Jurkat, Clone E6-1 (cell line): ENCODE results near the gene ADH1C. TPM values are rescaled to one million over a fixed set of nuclear protein-coding genes. Genes with fewer than 3 reads are reported as not detected.
"Not testable (repeated sequence)": the region's sequence is repeated elsewhere in the genome, so short reads cannot be mapped to it uniquely, and the experiment has no call there.

Source experiments
- DNase-seq: peaks from one replicate; pipeline ENCODE4 v3.0.0-alpha.2; 2011; ENCODE audit warnings: low read depth, low spot score
- H3K4me3 ChIP-seq: 2 replicates; pipeline ENCODE4 v1.5.1; 2011; ENCODE audit warnings: mild to moderate bottlenecking, low read length, control low read depth, moderate library complexity
- polyA plus RNA-seq: library from polyadenylated mRNA; unstranded; fragments of >200 nt; gene quantifications from one replicate; pipeline ENCODE4 v1.2.1, GENCODE V29; 2012; ENCODE audit warnings: missing spikeins; ENCODE audit not compliant: insufficient read length, insufficient read depth

ADH1C gene
- not detected for polyA plus RNA-seq

- no peak for DNase-seq
- H3K4me3 ChIP-seq = no peak within 1 kb of the TSS
Observed at GRCh38 chr4:99352602-99353537, at the start of gene ADH1C. ADH1C (minus strand) TSS chr4:99352746; CDS start chr4:99352675, 71 bp downstream.

GRCh38 chr4:99400831-99401230 is 48.3 kb upstream of the ADH1C start:
- no peak overlapping the region for H3K4me3 ChIP-seq
- DNase-seq = no peak

- H3K4me3 ChIP-seq = no peak overlapping the region
- DNase-seq = no peak
Observed at GRCh38 chr4:99399017-99399416, 46.5 kb upstream of the ADH1C start.

- DNase-seq = no peak
- H3K4me3 ChIP-seq = no peak overlapping the region
Observed at GRCh38 chr4:99395595-99396364, 43.2 kb upstream of the ADH1C start.

- no peak for DNase-seq
- no peak overlapping the region for H3K4me3 ChIP-seq
Observed at GRCh38 chr4:99394896-99395295, 42.4 kb upstream of the ADH1C start.

GRCh38 chr4:99390055-99390454 is 37.5 kb upstream of the ADH1C start:
- no peak for DNase-seq
- no peak overlapping the region for H3K4me3 ChIP-seq

GRCh38 chr4:99389606-99390005 is 37.1 kb upstream of the ADH1C start:
- H3K4me3 ChIP-seq = no peak overlapping the region
- DNase-seq = no peak

- no peak overlapping the region for H3K4me3 ChIP-seq
- DNase-seq = no peak
Observed at GRCh38 chr4:99383833-99384392, 31.4 kb upstream of the ADH1C start.

- no peak for DNase-seq
- no peak overlapping the region for H3K4me3 ChIP-seq
Observed at GRCh38 chr4:99383399-99383798, 30.9 kb upstream of the ADH1C start.

GRCh38 chr4:99382745-99383360 is 30.3 kb upstream of the ADH1C start:
- no peak overlapping the region for H3K4me3 ChIP-seq
- no peak for DNase-seq

GRCh38 chr4:99381588-99382175 is 29.1 kb upstream of the ADH1C start:
- H3K4me3 ChIP-seq = no peak overlapping the region
- DNase-seq = no peak

GRCh38 chr4:99379571-99379970 is 27.0 kb upstream of the ADH1C start:
- H3K4me3 ChIP-seq = no peak overlapping the region
- no peak for DNase-seq

- H3K4me3 ChIP-seq = no peak overlapping the region
- no peak for DNase-seq
Observed at GRCh38 chr4:99378876-99379275, 26.3 kb upstream of the ADH1C start.

- not testable (repeated sequence) for H3K4me3 ChIP-seq
- peak; percentile 25 for DNase-seq
Observed at GRCh38 chr4:99377341-99377740, 24.8 kb upstream of the ADH1C start.

- DNase-seq, H3K4me3 ChIP-seq: not testable (repeated sequence)
Observed at GRCh38 chr4:99372464-99372863, 19.9 kb upstream of the ADH1C start.

- H3K4me3 ChIP-seq, DNase-seq: not testable (repeated sequence)
Observed at GRCh38 chr4:99367817-99368216, 15.3 kb upstream of the ADH1C start.

- no peak overlapping the region for H3K4me3 ChIP-seq
- no peak for DNase-seq
Observed at GRCh38 chr4:99366491-99366890, 13.9 kb upstream of the ADH1C start.

GRCh38 chr4:99362768-99363167 is 10.2 kb upstream of the ADH1C start:
- DNase-seq = no peak
- H3K4me3 ChIP-seq = no peak overlapping the region

GRCh38 chr4:99361899-99362275 is 9.3 kb upstream of the ADH1C start:
- DNase-seq = no peak
- H3K4me3 ChIP-seq = no peak overlapping the region
